Glomerular endothelial cell (primary cell): ENCODE measurements around the gene DIO3. TPM values are rescaled to one million over a fixed set of nuclear protein-coding genes. Genes with fewer than 3 reads are reported as not detected.

Experiments
- DNase-seq: peaks from one replicate; pipeline ENCODE4 v3.0.0-alpha.2; 2011; ENCODE audit warnings: low read depth, low spot score; ENCODE audit errors: extremely low read depth
- total RNA-seq: library from RNA; depleted of rRNA; stranded (reverse); fragments of >200 nt; gene quantifications from 2 replicates; pipeline ENCODE4 v1.2.3, GENCODE V29; 2015

The DIO3 gene
- total RNA-seq, 1 donor from 2014 or later: not detected

DNA sequence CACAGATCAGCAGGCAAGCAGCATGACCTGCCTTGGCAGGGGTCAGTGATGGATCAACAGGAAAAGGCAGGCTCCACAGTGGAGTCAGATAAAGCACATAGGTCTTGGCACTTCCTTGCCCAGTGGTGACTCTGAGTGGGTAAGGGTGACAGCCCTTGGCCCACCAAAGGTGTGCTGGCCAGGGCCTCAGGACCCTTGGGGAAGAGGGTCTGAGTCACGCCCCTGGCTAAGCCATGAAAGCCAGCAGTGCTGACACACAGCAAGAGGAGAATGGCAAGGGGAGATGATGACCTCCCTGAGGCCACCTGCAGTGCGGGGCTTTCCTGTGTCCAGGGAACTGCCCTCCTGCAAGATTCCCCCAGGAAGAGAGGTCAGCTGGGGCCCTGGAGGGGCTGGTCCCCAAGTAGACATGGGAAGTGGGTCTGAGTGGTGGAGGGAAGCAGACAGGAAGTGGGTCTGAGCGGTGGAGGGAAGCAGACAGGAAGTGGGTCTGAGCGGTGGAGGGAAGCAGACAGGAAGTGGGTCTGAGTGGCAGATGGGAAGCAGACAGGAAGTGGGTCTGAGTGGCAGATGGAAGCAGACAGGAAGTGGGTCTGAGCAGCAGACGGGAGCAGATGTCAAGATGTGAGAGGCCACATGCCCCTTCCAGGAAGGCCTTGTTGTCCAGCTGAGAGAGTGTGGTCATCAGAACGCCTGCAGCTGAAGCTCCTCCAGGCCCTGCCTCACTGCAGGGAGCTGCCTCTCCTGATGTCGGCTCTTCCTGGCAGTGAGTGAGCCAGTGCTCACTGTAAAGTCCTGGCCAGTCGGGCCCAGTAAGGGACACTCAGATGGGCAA is 34.8 kb downstream of the DIO3 start:
- DNase-seq: no peak

- no peak for DNase-seq
These were observed 35.4 kb downstream of the DIO3 start for GRCh38 chr14:101596742-101597141.

- no peak for DNase-seq
These were observed 36.9 kb downstream of the DIO3 start for GRCh38 chr14:101598159-101598558.

DNA sequence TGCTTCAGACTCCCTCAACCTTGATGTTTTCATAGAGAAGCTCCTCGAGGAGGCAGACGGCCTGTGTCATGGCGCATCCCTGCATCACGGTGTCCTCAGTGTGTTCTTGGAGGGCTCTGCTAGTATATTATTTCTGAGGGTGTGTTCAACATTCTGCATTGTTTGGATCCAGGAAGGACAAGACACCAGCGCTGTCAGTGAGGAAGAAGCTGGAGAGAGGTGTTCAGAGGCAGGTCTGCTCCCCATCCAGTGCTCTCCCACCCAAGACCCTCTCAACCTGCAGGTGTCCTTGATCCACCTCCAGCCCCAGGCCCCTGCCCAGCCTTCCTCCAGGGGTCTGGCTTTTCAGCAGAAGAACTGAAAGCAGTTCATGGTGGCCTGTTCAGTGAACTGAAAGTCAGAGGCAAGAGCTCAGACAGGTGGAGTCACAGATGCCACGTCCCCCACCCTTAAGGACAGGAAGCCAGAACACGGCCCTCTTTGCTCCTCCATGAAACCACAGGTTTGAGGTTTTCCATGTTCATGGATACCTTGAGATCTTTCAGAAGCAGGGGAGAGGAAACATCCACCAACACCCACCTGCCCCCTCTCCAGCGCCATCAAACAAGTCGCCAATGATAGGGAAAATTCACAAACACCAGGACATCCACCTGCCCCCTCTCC is 37.4 kb downstream of the DIO3 start:
- DNase-seq: no peak

- DNase-seq: no peak
These were observed 38.1 kb downstream of the DIO3 start for GRCh38 chr14:101599234-101599885.

DNA sequence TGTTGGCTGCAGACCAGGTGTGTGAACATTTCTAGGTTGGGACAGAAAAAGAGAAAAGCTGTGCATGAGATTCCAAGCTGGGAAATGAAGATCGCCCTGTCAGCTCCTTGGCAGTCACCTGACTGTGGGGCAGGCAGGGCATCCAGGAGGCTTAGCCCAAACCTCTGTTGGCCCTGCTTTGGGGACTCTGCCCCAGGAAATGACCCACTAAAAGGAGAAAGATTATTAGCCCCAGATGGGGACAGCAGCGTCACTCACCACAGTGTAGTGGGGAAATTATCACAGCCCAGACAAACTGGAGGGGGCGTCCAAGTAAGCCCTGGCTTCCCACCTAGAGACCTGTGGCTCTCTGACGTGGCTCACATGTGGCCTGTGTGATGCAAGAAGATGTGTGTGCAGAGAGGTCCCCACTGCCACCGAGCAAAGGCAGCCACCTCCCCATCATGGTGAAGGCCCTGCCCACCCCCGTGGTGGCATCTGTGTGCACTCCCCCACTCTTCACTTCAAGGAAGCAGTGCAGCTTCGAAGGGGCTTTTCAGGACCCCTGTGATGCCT is 39.1 kb downstream of the DIO3 start:
- DNase-seq: no peak

GRCh38 chr14:101600891-101601605 is 39.8 kb downstream of the DIO3 start:
- DNase-seq: no peak

GRCh38 chr14:101601606-101602465 is 40.5 kb downstream of the DIO3 start:
- no peak for DNase-seq

DNA sequence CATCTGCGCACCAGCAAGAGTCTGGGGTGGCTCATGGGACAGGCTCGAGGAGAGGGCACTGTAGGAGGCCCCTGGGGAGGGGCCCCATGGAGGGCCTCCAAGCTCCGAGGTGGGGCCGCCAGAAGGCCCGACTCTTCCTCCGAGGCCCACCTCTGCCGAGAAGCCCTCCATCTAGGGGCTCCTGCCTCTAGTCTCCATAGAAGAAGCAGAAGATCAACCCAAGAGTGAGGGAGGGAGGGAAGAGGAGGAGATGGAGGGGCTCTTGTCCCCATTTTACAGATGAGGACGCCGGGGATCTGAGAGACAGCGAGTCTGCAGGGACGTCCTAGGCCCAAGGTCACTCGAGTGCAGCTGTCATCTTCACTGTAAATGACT is 41.2 kb downstream of the DIO3 start:
- DNase-seq: no peak

- DNase-seq: no peak
These were observed 41.8 kb downstream of the DIO3 start for GRCh38 chr14:101603096-101603495.

DNA sequence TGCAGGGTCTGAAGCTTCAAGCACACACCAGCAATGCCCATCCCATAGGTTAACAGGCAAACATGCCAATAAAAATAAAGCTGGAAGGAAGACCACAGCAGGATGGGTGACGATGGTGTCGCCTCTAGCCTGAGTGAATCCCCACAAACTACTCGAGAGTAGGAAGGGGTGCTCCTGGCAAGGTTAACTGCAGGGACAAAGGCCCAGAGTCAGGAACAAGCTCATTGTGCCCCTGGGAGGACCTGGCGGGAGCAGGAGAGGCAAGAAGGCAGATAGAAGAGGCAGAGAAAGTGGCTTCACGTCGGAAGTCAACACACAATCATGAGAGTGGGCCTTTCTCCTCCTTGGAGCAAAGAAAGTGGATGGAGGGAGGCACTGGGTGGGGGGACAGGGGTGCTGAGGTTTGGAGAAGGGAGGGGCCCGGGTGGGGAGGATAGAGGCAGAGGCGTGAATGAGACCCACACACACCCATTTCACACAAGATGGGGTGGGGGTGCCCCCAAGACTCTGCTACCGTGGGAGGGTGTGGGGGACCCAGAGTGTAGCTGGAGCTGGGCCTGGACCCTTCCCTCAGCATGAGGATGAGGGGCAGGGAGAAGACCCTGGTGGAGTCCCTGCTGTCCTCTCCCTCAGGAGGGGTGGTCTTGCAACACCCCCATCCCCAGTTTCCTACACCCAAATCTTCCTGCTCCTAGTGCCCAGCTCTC is 43.1 kb downstream of the DIO3 start:
- DNase-seq: no peak

- DNase-seq: no peak
These were observed 43.9 kb downstream of the DIO3 start for GRCh38 chr14:101604935-101605780.

DNA sequence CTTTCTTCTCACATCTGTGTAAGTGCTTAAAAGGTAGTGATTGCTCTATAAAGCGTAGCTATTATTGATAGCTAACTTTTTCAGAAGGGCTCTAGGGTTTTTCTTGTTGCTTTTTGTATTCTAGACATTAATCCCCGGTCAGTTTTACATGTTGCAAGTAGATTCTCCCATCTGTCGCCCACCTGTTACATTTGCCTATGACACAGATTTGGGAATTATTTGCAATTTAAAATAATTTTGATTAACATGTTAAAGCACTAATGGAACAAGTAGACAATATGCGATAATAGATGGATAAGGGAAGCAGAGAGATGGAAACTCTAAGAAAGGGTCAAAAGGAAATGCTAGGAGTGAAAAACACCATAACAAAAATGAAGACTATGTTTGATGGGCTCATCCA is 44.5 kb downstream of the DIO3 start:
- DNase-seq: no peak

Other genes with a start within 250 kb of the DIO3 start
- gene PPP2R5C, start 200.2 kb downstream of the DIO3 start, total RNA-seq: 63.6 and 66.9 TPM in 2 replicates